Immature natural killer cell (primary cell): ENCODE results near the gene CHD8. TPM values are rescaled to one million over a fixed set of nuclear protein-coding genes. Genes with fewer than 3 reads are reported as not detected.
"Not testable (repeated sequence)": the region's sequence is repeated elsewhere in the genome, so short reads cannot be mapped to it uniquely, and the experiment has no call there.

Experiments
- DNase-seq, 3 donors: peaks; one replicate each; pipeline ENCODE4 v3.0.0; 2022; ENCODE audit warnings: mixed read lengths in 1 of 3
- H3K27ac Mint-ChIP-seq, 6 donors: one replicate each; pipeline ENCODE4 v1.8.0; 2020; ENCODE audit warnings: mixed read lengths in 6 of 6, mild to moderate bottlenecking in 5 of 6, inconsistent platforms in 4 of 6, moderate library complexity in 3 of 6
- H3K27me3 Mint-ChIP-seq, 3 donors: one replicate each; pipeline ENCODE4 v1.8.0; 2020 to 2021; ENCODE audit warnings: low read depth in 3 of 3, mild to moderate bottlenecking in 3 of 3, mixed read lengths in 3 of 3, moderate library complexity in 3 of 3, inconsistent platforms in 1 of 3
- H3K36me3 Mint-ChIP-seq, 3 donors: one replicate each; pipeline ENCODE4 v1.8.0; 2020; ENCODE audit warnings: mixed read lengths in 3 of 3, inconsistent platforms in 2 of 3, mild to moderate bottlenecking in 2 of 3
- H3K4me1 Mint-ChIP-seq, 2 donors: one replicate each; pipeline ENCODE4 v1.8.0; 2020; ENCODE audit warnings: inconsistent platforms in 2 of 2, mild to moderate bottlenecking in 2 of 2, mixed read lengths in 2 of 2, moderate library complexity in 1 of 2
- H3K4me3 Mint-ChIP-seq, 5 donors: one replicate each; pipeline ENCODE4 v1.8.0; 2020; ENCODE audit warnings: mild to moderate bottlenecking in 5 of 5, mixed read lengths in 5 of 5, inconsistent platforms in 3 of 5, moderate library complexity in 3 of 5
- H3K9me3 Mint-ChIP-seq, 6 donors: one replicate each; pipeline ENCODE4 v1.8.0; 2020; ENCODE audit warnings: mild to moderate bottlenecking in 6 of 6, mixed read lengths in 6 of 6, inconsistent platforms in 4 of 6, moderate library complexity in 3 of 6
- polyA plus RNA-seq, 3 donors: library from polyadenylated mRNA; unstranded; fragments of 300-500 nt; fragmentation: Illumina TruSeq; gene quantifications; one replicate each; pipeline ENCODE4 v1.2.3, GENCODE V29; 2021

CHD8 gene
- polyA plus RNA-seq, 3 donors from 2014 or later: 14.5 to 62.6 (median 14.8) TPM

DNA sequence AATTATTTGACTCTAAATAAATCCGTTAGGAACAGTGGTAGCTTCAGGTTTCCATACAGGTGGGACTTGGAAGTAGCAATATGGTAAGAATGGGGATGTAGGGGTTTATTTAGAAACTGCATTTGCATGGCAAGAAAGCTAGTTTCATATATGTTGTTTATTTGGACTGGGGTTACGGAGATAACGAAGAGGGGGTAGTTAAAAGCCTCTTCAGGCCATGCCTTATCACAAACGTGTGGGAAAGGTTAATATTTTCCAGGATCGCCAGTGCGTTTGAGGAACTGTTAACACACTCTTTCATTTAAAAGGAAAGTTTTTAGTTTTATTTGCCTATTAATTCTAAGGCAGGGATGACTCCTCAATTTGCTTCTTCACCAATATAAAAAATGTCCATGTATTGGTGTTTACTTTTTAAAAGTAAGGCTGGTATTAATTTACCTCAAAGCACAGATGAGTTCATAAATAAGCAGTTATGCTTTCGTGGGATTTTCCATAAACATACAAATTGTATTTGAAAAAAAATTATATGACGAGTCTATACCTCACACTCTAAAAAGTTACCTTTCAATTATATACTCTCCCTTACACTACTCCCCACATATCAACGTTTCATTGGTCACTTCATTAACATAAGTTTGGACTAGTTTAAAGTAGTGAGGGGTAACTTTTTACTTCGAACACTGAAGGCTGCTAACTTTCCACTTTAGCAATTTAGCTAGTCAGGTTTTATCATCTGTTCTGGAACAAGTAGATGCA lies 20.0 kb upstream of the CHD8 start:
- peak overlapping the region; percentile 93 to 100 (median 100) for H3K4me3 Mint-ChIP-seq
- H3K4me1 Mint-ChIP-seq: peaks cover 34 to 70% of the 10 kb centered on the region in 2 donors
- peak overlapping the region; percentile 98 to 100 (median 100) for H3K27ac Mint-ChIP-seq
- DNase-seq: no peak
- H3K9me3 Mint-ChIP-seq: no peaks in the 10 kb centered on the region
- peaks cover 4 to 13% (median 8%) of the 10 kb centered on the region in 3 donors for H3K36me3 Mint-ChIP-seq
- H3K27me3 Mint-ChIP-seq: peaks cover 0 to 9% (median 5%) of the 10 kb centered on the region in 3 donors

DNA sequence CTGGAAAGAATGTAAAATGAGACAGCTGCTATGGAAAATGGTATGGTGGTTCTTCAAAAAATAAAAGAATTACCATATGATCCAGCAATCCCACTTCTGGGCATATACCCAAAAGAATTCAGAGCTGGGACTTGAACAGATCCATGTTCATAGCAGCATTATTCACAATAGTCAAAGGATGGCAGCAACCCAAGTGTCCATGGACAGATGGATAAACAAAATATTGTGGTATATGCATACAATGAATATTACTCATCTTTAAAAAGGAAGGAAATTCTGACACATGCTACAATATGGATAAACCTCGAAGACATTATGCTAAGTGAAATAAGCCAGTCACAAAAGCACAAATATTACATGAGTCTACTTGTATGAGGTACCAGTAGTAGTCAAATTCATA lies 11.7 kb upstream of the CHD8 start:
- DNase-seq: no peak
- Mint-ChIP-seq H3K4me1 (peaks cover 2 to 6% of the 10 kb centered on the region in 2 donors), H3K27ac (no peak overlapping the region), H3K27me3 (peaks cover 0 to 2% (median 0%) of the 10 kb centered on the region in 3 donors), H3K36me3 (peaks cover 17 to 52% (median 27%) of the 10 kb centered on the region in 3 donors), H3K4me3 (no peak overlapping the region), H3K9me3 (no peaks in the 10 kb centered on the region)

DNA sequence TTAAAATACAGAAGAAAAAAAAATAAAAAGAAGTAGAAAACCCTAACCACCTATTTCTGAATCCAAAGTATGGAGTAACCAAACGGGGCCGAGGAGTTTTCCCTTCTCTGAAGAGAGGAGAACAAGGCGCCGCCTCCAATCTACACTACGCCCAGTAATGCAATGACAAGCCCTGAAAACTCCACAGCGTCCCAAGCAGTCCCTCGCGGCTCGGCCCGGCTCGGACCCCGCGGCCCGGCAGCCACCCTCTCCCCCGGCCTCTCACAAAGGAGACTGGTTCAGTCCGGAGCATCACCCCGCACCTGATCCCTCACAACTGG lies 371 bp downstream of the CHD8 start:
- H3K9me3 Mint-ChIP-seq: no peaks in the 10 kb centered on the region
- peaks cover 37 to 54% of the 10 kb centered on the region in 2 donors for H3K4me1 Mint-ChIP-seq
- H3K36me3 Mint-ChIP-seq: peaks cover 0 to 12% (median 8%) of the 10 kb centered on the region in 3 donors
- peak overlapping the region; percentile 96 to 99 (median 99) for H3K4me3 Mint-ChIP-seq
- H3K27ac Mint-ChIP-seq: peak overlapping the region; percentile 97 to 100 (median 98)
- peaks cover 3 to 8% (median 7%) of the 10 kb centered on the region in 3 donors for H3K27me3 Mint-ChIP-seq
- DNase-seq: no peak

DNA sequence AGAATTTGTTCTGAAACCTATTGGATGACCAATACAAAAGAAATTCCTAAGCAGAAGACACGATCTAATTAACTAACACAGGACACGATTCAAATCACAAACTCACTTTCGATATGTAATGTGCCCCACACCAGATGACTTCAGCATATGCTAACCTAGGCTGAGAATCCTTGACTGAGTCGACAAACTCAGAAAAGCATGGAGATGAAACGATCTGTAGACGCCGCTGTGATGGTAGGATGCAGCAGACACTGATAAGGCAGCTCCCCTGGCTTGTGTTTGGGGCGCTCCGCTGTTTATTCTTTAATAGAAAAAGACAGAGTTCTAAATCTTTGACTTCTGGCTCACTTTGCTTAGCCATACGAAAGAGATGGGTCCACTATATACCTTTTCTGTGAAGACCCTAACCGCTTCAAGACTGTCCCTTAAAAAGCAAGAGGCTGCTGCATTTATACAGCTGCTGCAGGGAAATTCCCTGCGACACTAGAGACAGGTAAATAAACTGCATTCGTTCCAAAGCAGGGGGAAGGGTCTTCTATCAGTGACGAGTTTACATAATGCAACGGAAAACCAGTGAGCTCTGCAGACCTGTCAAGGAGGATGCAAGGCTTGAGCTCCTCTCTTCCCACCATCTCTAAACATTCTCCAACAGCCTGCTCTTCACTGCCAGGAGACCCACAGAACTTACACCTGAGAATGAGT lies 929 bp downstream of the CHD8 start:
- DNase-seq: no peak
- H3K27me3 Mint-ChIP-seq: peaks cover 3 to 8% (median 7%) of the 10 kb centered on the region in 3 donors

DNA sequence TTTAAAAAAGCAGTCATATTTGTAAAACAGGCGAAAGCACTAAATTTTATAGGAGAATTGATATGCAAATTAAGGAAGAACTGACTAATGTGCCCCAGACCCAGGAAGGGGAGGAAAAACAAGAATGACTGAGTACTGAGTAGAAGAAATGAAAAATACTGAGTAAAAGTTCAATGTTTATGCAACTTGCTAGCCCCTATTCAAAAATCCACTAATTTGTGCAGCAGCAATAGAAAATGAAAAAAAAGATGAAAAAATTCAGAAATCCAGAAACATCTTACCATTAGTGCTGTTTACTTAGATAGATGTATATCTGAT lies 6.1 kb downstream of the CHD8 start:
- Mint-ChIP-seq H3K4me1 (peaks cover 49 to 76% of the 10 kb centered on the region in 2 donors), H3K36me3 (peaks cover 0 to 3% (median 0%) of the 10 kb centered on the region in 3 donors), H3K27me3 (no peaks in the 10 kb centered on the region), H3K9me3 (no peaks in the 10 kb centered on the region), H3K4me3 (no peak overlapping the region), H3K27ac (peak overlapping the region in 4 of 6 donors; percentile 28 to 79 (median 62))
- DNase-seq: no peak

More for the DNA sequence above, 929 bp downstream of the CHD8 start:
- H3K4me1 Mint-ChIP-seq: peaks cover 41 to 59% of the 10 kb centered on the region in 2 donors
- peak overlapping the region; percentile 97 to 100 (median 98) for H3K27ac Mint-ChIP-seq
- H3K4me3 Mint-ChIP-seq: peak overlapping the region; percentile 96 to 99 (median 99)
- H3K36me3 Mint-ChIP-seq: peaks cover 0 to 11% (median 7%) of the 10 kb centered on the region in 3 donors
- H3K9me3 Mint-ChIP-seq: no peaks in the 10 kb centered on the region

DNA sequence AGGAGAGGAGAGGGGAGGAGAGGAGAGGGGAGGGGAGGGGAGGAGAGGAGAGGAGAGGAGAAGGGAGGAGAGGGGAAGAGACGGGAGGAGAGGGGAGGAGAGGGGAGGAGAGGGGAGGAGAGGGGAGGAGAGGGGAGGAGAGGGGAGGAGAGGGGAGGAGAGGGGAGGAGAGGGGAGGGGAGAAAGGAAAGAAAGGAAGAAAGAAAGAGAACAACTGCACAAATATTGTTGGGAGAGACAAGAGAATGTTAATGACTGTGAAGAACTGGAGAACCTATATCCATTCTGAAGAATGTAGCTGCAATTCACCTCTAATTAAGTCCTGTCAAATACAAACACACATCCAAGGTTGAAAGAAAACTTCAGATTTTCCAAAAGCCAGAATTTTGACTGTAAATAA lies 13.3 kb downstream of the CHD8 start:
- not testable (repeated sequence) for H3K36me3 Mint-ChIP-seq, H3K4me3 Mint-ChIP-seq, H3K27me3 Mint-ChIP-seq, H3K9me3 Mint-ChIP-seq, DNase-seq, H3K27ac Mint-ChIP-seq
- peaks cover 27 to 43% of the 10 kb centered on the region in 2 donors for H3K4me1 Mint-ChIP-seq

DNA sequence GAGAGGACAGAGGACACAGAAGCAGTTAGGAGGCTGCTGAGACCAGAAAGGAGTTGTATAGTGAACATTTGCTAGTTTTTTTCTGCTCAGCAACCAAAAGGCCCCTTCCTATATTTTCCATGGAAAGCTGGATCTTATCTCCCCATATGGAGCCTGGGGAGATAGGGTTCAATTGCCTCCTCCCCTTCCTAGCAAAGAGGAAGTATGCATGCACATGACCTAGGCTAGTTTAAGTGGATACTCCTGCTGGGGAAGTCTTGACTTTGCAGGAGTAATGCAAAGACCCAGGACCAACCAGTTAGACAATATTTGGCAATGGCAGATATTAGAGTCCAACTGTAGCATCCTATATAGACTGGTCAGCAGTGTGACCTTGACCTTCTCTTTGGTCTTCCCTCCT lies 15.1 kb downstream of the CHD8 start:
- no peak for DNase-seq
- Mint-ChIP-seq H3K27me3 (peaks cover 0 to 9% (median 2%) of the 10 kb centered on the region in 3 donors), H3K4me3 (no peak overlapping the region), H3K36me3 (no peaks in the 10 kb centered on the region), H3K27ac (peak overlapping the region in 2 of 6 donors; percentile 10 to 18), H3K4me1 (peaks cover 38 to 48% of the 10 kb centered on the region in 2 donors), H3K9me3 (no peaks in the 10 kb centered on the region)

DNA sequence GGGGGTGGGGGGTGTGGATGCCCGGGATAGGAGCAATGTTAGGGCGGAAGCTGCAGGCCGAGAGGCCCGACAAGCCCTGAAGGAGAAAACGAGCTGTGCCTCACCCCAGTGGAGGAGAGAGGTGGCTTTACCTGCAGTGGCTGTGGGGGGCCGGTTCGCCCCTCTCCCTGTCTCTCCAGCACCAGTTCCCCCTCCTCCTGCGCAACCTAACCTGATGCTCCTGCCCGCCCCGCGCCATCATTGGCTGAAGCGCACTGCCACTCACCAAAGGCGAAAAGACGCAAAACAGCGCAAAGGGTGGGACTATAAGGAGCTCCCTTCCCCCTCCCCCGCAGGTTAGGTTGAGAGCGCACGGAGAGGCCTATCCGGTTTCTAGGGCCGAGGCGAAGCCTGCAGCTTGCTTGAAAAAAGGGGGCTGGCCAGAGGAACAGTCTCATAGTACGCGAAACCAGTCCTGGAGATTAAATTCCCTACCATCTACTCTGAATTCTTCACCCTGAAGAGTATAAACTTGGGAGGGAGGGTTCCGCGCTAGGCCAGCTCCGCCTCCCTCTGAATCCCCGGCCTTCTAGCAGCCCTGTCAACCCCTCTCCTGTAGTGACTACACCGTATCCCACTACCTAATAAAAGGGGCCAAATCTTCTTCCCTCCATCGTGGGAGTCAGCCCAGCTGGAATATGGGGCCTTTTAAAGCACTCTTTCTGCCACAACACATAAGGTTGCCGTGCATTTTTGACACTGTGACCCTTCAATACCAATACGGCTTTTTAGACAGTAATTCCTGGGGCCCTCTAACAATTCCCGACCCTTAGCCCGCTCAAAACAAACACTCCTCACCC lies 18.6 kb downstream of the CHD8 start:
- Mint-ChIP-seq H3K4me3 (peak overlapping the region; percentile 90 to 98 (median 97)), H3K27ac (peak overlapping the region; percentile 82 to 98 (median 96)), H3K9me3 (no peaks in the 10 kb centered on the region), H3K27me3 (peaks cover 0 to 9% (median 2%) of the 10 kb centered on the region in 3 donors), H3K36me3 (no peaks in the 10 kb centered on the region), H3K4me1 (peaks cover 52 to 67% of the 10 kb centered on the region in 2 donors)
- peak; percentile 98 to 99 (median 98) for DNase-seq

DNA sequence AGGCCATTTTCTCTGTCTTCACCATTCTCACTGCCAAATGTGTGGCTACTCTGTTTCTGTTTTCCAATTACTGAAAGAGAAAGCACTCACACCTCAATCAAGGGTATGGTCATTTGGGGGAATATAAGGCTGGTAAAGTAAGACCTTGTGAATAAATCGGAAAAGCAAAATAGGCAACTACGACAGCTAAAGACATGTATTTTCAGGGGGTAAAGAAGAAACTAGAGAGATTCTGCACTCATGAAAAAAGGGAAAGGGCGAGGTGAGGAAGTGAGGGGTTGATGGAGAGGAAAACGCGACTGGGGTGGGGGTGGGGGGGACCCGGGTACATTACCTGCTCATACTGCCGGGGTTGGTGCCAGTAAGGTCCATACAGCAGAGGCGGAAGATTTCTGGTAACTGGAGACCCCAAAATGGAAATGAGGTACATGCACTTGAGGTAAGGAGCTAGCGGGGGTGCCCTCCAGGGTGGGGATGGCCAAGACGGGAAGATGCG lies 19.3 kb downstream of the CHD8 start:
- Mint-ChIP-seq H3K4me3 (peak overlapping the region; percentile 90 to 98 (median 97)), H3K4me1 (peaks cover 50 to 67% of the 10 kb centered on the region in 2 donors)

DNA sequence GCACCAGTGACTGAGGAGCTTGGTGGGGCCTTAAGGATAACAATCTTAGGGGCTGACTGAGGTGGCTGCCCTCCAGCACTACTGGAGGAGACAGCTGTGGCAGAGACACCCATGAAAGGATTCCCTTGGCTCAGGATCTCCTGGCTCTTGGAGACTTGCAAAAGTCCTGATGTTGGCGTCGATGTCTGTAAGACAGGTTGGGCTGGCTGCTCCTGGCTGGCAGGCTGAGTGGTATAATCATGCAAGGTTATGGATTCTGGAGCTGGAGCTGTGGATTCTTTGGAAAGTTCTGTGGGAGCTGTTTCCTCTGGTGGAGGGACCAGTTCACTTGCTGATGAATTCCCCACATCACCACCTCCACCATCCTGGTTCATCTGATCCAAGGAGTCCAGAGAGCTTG lies 24.8 kb downstream of the CHD8 start:
- H3K27ac Mint-ChIP-seq: no peak overlapping the region
- no peak overlapping the region for H3K4me3 Mint-ChIP-seq
- DNase-seq: no peak
- peaks cover 7 to 27% (median 10%) of the 10 kb centered on the region in 3 donors for H3K36me3 Mint-ChIP-seq
- no peaks in the 10 kb centered on the region for H3K9me3 Mint-ChIP-seq
- H3K27me3 Mint-ChIP-seq: peaks cover 0 to 3% (median 0%) of the 10 kb centered on the region in 3 donors
- peaks cover 24 to 37% of the 10 kb centered on the region in 2 donors for H3K4me1 Mint-ChIP-seq

More for the DNA sequence above, 19.3 kb downstream of the CHD8 start:
- Mint-ChIP-seq H3K9me3 (no peaks in the 10 kb centered on the region), H3K36me3 (no peaks in the 10 kb centered on the region), H3K27ac (peak overlapping the region; percentile 82 to 98 (median 96)), H3K27me3 (peaks cover 0 to 9% (median 2%) of the 10 kb centered on the region in 3 donors)
- DNase-seq: no peak

DNA sequence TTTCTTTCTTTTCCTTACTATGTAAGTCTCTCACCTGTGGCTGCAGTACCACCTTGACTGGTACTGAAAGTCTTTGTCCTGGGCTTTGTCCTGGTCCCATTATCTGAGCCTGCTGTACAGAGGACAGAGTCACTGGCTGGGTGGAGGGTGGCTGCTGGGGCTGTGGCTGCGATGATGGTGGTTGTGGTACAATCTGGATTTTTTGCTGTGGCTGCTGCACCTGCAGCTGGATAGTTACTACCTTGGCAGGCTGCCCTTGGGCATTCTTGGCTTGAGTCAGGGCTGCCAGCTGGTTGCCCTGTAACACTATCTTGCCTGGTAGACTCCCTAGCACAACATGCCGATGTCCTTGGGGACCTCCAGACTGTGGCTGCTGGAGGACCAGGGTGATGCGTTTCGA lies 27.0 kb downstream of the CHD8 start:
- Mint-ChIP-seq H3K27ac (no peak overlapping the region), H3K4me1 (peaks cover 9 to 15% of the 10 kb centered on the region in 2 donors), H3K27me3 (peaks cover 0 to 3% (median 0%) of the 10 kb centered on the region in 3 donors), H3K4me3 (no peak overlapping the region), H3K9me3 (no peaks in the 10 kb centered on the region), H3K36me3 (peaks cover 12 to 44% (median 15%) of the 10 kb centered on the region in 3 donors)
- no peak for DNase-seq

DNA sequence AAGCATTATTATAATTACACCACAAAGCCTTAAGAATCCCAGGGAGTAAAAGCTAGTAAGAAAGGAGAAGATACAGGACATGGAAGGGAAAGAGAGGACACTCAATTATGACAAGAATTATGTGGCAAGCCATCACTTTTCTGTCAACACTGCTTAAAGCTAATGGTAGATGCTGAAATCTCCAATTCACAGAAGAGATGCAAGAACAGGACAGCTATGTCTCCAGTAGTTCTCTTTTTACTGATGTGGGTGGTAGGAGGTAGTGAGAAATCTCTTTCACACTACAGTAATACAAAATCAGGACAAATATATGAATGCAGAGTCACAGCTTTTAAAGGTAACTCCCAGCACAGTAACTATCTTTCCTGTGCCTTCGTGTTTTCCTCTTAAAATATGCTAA lies 29.2 kb downstream of the CHD8 start:
- Mint-ChIP-seq H3K4me1 (peaks cover 2 to 7% of the 10 kb centered on the region in 2 donors), H3K27ac (peak overlapping the region in 2 of 6 donors; percentile 39 to 52), H3K27me3 (peaks cover 0 to 3% (median 0%) of the 10 kb centered on the region in 3 donors), H3K4me3 (no peak overlapping the region), H3K36me3 (peaks cover 16 to 54% (median 17%) of the 10 kb centered on the region in 3 donors), H3K9me3 (no peaks in the 10 kb centered on the region)
- DNase-seq: no peak

DNA sequence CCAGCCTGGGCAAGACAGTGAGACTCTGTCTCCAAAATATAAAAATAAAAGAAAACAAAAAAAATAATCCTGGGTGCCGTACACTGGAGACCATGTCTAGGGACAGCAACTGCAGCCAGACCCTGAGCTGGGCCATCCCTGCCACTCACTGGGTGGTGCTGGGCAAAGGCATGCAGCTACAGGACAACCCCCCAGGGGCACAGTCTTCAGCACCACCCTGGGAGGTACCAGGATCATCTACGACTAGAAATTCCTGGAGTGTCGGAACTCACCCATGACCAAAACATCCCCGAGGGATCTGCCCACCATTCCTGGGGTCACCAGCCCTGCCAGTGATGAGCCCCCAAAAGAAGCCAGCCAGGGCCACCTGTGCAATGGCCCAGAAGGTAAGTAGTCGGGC lies 36.4 kb downstream of the CHD8 start:
- H3K27ac Mint-ChIP-seq: no peak overlapping the region
- peaks cover 16 to 40% (median 18%) of the 10 kb centered on the region in 3 donors for H3K36me3 Mint-ChIP-seq
- H3K4me1 Mint-ChIP-seq: no peaks in the 10 kb centered on the region
- H3K27me3 Mint-ChIP-seq: peaks cover 0 to 1% (median 0%) of the 10 kb centered on the region in 3 donors
- no peak overlapping the region for H3K4me3 Mint-ChIP-seq
- DNase-seq: no peak
- no peaks in the 10 kb centered on the region for H3K9me3 Mint-ChIP-seq
